MCF 10A (cell line): ENCODE results near the gene PJA1. TPM values are rescaled to one million over a fixed set of nuclear protein-coding genes. Genes with fewer than 3 reads are reported as not detected.

Source experiments
- BruUV-seq: library from RNA; stranded (reverse); fragments of 400-500 nt; replicated peaks from 2 replicates; lab custom pipeline; 2021; lab: Mats Ljungman, UMichigan
- CTCF ChIA-PET: fragments of 300-600 bp; sonication (Branson Sonifier 250); formaldehyde crosslinking; extraction: SDS; loops from one replicate; lab custom pipeline; 2021; ENCODE audit warnings: antibody characterized with exemption, inconsistent platforms; lab: Yijun Ruan, JAX
- POLR2A ChIA-PET: fragments of 300-600, 350-650 bp; sonication (Branson Sonifier 250); formaldehyde crosslinking; extraction: SDS; loops from one replicate; lab custom pipeline; 2020; ENCODE audit warnings: antibody characterized with exemption, inconsistent platforms; lab: Yijun Ruan, JAX
- DNase-seq: peaks from one replicate; pipeline ENCODE4 v3.0.0-alpha.2; 2018; ENCODE audit not compliant: unreplicated experiment
- H3K27ac Mint-ChIP-seq: one replicate; pipeline ENCODE4 v1.8.0; 2022; ENCODE audit warnings: mild to moderate bottlenecking, low read depth, mixed read lengths; ENCODE audit not compliant: unreplicated experiment
- H3K27me3 Mint-ChIP-seq: one replicate; pipeline ENCODE4 v1.8.0; 2022; ENCODE audit warnings: mixed read lengths; ENCODE audit not compliant: insufficient read depth, unreplicated experiment
- H3K36me3 Mint-ChIP-seq: one replicate; pipeline ENCODE4 v1.8.0; 2022; ENCODE audit warnings: mild to moderate bottlenecking, moderate library complexity, mixed read lengths; ENCODE audit not compliant: insufficient read depth, unreplicated experiment
- H3K4me1 Mint-ChIP-seq: one replicate; pipeline ENCODE4 v1.8.0; 2022; ENCODE audit warnings: mixed read lengths; ENCODE audit not compliant: insufficient read depth, unreplicated experiment
- H3K4me3 Mint-ChIP-seq: one replicate; pipeline ENCODE4 v1.8.0; 2022; ENCODE audit warnings: mild to moderate bottlenecking, moderate library complexity, mixed read lengths; ENCODE audit not compliant: unreplicated experiment
- H3K9me3 Mint-ChIP-seq: one replicate; pipeline ENCODE4 v1.8.0; 2022; ENCODE audit warnings: mixed read lengths; ENCODE audit not compliant: unreplicated experiment
- CTCF ChIP-seq: fragments of 200-600 bp; IDR thresholded peaks from one replicate; pipeline ENCODE4 v1.8.0; 2022; ENCODE audit warnings: antibody characterized with exemption, mild to moderate bottlenecking; ENCODE audit not compliant: unreplicated experiment
- intact Hi-C: fragments of 100-400 bp; cut with micrococcal nuclease; formaldehyde crosslinking; loops from 2 replicates; pipeline ENCODE4 v1.14.1; 2022
- total RNA-seq: library from RNA; stranded (reverse); gene quantifications from 2 replicates; pipeline ENCODE4 v1.2.3, GENCODE V29; 2022

The PJA1 gene
- total RNA-seq, 1 experiment from 2014 or later = 12.6 TPM

GRCh38 chrX:69163936-69164741, 1.1 kb downstream of the PJA1 start:
- intact Hi-C loops = no loop called here
- H3K4me3 Mint-ChIP-seq = peak overlapping the region; percentile 77
- CTCF ChIA-PET = no interaction called here
- no peak overlapping the region for H3K27ac Mint-ChIP-seq
- H3K4me1 Mint-ChIP-seq = peaks cover 15% of the 10 kb centered on the region
- BruUV-seq = no TSS peak
- DNase-seq = no peak
- no peak for TF ChIP-seq CTCF
- H3K9me3 Mint-ChIP-seq = no peaks in the 10 kb centered on the region
- H3K36me3 Mint-ChIP-seq = no peaks in the 10 kb centered on the region
- peaks cover 68% of the 10 kb centered on the region for H3K27me3 Mint-ChIP-seq
- POLR2A ChIA-PET = interaction anchor here (0.7 kb wide), 1 partner anchor 71 kb away, joined by 5 read pairs; no protein-coding TSS in a partner anchor

GRCh38 chrX:69162361-69162865, 2.8 kb downstream of the PJA1 start:
- BruUV-seq = TSS peak; percentile 23
- H3K4me1 Mint-ChIP-seq = peaks cover 23% of the 10 kb centered on the region
- no peak overlapping the region for H3K4me3 Mint-ChIP-seq
- TF ChIP-seq CTCF = no peak
- peaks cover 71% of the 10 kb centered on the region for H3K27me3 Mint-ChIP-seq
- no peak for DNase-seq
- H3K27ac Mint-ChIP-seq = no peak overlapping the region
- POLR2A ChIA-PET = no interaction called here
- CTCF ChIA-PET = interaction anchor here (0.6 kb wide), 1 partner anchor 979 kb away, joined by 3 read pairs; no protein-coding TSS in a partner anchor
- no peaks in the 10 kb centered on the region for H3K36me3 Mint-ChIP-seq
- no peaks in the 10 kb centered on the region for H3K9me3 Mint-ChIP-seq
- intact Hi-C loops = no loop called here

GRCh38 chrX:69161786-69162349, 3.4 kb downstream of the PJA1 start:
- no TSS peak for BruUV-seq
- POLR2A ChIA-PET = no interaction called here
- Mint-ChIP-seq H3K36me3 (no peaks in the 10 kb centered on the region), H3K4me1 (peaks cover 23% of the 10 kb centered on the region), H3K9me3 (no peaks in the 10 kb centered on the region), H3K27ac (no peak overlapping the region), H3K4me3 (no peak overlapping the region), H3K27me3 (peaks cover 74% of the 10 kb centered on the region)
- TF ChIP-seq CTCF = no peak
- no peak for DNase-seq
- CTCF ChIA-PET = no interaction called here
- intact Hi-C loops = no loop called here

- peaks cover under 1% of the 10 kb centered on the region for H3K36me3 Mint-ChIP-seq
- BruUV-seq = no TSS peak
- no peak overlapping the region for H3K4me3 Mint-ChIP-seq
- intact Hi-C loops = no loop called here
- H3K27ac Mint-ChIP-seq = no peak overlapping the region
- ChIA-PET POLR2A (no interaction called here), CTCF (no interaction called here)
- no peaks in the 10 kb centered on the region for H3K9me3 Mint-ChIP-seq
- no peak for TF ChIP-seq CTCF
- DNase-seq = no peak
- peaks cover 74% of the 10 kb centered on the region for H3K27me3 Mint-ChIP-seq
- H3K4me1 Mint-ChIP-seq = peaks cover 23% of the 10 kb centered on the region
Observed at GRCh38 chrX:69161371-69161770, 3.9 kb downstream of the PJA1 start.
